ENCODE measurements around the gene TTYH2.
"Not testable (repeated sequence)": the region's sequence is repeated elsewhere in the genome, so short reads cannot be mapped to it uniquely, and the experiment has no call there.

Gene TTYH2

DNA sequence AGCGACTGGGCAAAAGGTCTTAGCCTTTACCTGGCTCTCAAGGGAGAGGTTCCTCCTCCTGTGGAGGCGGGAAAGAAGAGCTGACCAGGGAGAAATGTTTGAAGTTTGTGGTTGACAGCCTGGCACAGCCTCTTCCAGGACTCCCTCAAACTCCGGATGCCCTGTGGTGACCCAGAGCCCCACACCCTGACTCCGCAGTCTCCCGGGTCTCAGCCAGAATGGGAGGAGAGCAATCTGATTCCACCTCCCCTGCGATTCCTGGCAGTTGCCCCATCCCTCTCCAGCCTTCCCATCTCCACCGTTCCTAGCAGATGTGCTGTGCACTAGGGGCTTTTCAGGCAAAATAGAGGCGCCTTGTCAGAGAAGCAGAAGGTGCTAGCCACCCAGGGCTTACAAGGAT lies 55.2 kb downstream of the TTYH2 start:
- DNase-seq: no peak

DNA sequence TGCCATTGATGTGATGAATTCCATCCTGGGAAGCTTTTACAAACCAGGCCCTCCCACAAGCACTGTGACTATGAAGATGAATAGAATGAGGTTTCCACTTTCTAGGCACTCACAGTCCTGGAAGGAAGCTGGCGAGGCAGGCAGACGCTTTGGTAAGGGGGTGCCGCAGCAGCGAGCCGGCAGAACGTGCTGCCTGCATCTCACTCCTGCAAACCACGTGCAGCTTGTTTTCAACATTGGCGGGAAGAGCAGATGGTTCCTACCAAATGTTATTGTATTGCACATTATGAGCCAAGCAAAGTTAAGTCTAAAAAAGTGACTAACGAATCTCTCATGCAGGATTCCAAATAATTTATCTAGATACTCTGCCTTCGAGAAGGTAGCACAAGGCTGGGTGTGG lies 57.0 kb downstream of the TTYH2 start:
- DNase-seq: no peak

GRCh38 chr17:74271281-74271680 lies 57.9 kb downstream of the TTYH2 start:
- DNase-seq: no peak

- no peak for DNase-seq
Observed at GRCh38 chr17:74271901-74272561, 58.7 kb downstream of the TTYH2 start.

DNA sequence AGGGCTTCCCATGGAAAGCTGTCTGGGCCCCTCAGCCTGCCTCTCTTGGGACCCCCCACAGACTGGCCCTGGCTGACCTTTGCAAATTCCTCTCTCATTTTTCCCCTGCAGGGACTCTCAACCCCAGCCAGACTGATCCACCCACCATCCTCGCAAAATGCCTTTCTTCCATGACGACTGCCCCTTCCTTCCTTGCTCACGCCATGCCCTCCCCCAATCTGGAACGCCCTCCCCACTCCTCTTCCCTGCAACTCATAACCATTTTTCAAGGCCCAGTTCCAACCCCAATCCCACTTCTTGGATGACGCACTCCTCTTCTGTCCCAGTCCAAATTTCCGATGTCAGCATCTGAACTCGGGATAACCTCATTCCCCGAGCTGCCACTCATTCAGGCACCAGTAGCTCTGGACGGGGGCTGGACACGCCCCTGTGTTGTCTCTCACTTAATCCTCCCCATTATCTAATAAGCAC lies 59.4 kb downstream of the TTYH2 start:
- no peak for DNase-seq

GRCh38 chr17:74274060-74274708 lies 60.8 kb downstream of the TTYH2 start, which contains the start of gene DNAI2:
TSS of gene DNAI2 (plus strand) at chr17:74274234. CDS start at chr17:74281818, 7,584 bp downstream.
- DNase-seq: no peak

DNA sequence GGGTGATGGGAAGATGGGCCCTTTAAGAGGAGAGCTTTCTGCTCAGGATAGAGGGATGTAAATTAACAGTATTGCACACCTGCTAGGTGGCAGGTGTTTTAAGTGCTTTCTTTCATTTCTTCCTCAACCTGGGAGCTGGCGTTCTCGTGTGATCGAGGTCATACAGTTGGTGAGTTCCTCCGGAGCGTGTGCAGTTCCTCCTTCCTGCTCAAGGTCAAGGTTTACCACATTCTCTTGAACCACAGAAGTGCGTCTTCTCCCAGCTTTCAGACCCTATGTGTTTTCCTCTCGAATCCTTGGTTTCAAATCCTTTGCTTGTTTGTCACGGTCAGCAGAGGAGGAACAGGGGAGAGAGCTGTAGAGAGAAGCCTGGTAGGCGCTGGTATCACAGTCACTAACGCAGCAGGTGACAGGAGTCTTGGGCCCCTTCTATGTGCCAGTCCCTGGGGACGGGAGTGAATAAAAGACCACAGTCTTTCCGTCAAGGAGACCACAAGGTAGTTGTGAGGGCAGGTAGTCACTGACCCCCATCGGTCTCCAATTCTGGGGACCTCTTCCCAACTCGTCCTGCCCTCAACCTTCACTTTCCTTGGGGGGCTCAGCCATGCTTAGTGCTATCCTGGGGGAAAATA lies 61.5 kb downstream of the TTYH2 start:
- no peak for DNase-seq

DNA sequence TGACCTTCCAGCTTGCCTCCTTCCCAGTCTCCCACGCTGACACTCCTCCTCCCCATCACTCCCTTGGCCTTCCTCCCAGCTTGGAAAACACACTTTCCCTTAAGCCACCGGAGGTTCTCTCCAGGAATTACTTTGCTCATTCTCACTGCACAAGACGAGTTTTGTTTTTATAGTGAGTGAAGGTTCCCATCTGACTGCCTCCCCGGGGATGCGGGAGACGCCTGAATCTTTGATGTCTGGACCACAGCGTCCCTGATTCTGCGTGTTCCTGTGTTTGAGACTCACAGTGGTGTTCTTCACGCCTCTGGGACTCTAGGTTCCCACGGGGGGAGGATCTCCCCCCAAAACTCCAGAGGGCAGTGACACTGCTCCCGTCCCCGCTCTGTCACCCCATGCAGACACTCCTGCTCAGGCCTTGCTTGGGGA lies 62.7 kb downstream of the TTYH2 start:
- no peak for DNase-seq

- no peak for DNase-seq
Observed at GRCh38 chr17:74276541-74277009, 63.2 kb downstream of the TTYH2 start.

DNA sequence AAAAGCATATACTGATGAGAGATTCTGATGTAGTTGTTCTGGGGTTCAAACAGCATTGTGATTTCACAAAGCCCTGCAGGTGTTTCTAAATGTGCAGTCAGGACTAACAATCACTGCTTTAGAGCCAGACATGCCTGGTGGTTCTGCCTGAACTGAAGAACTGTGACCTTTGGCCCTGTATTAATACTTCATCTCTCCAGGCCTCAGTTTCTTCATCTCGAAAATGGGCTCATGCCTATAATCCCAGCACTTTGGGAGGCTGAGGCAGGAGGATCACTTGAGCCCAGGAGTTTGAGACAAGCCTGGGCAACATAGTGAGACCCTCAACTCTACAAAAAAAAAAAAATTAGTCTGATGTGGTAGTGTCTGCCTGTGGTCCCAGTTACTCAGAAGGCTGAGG lies 64.6 kb downstream of the TTYH2 start:
- no peak for DNase-seq

GRCh38 chr17:74279617-74280016 lies 66.2 kb downstream of the TTYH2 start:
- DNase-seq: not testable (repeated sequence)

- no peak for DNase-seq
Observed at GRCh38 chr17:74280093-74280513, 66.7 kb downstream of the TTYH2 start.

- no peak for DNase-seq
Observed at GRCh38 chr17:74281799-74282198, 68.4 kb downstream of the TTYH2 start.

- not testable (repeated sequence) for DNase-seq
Observed at GRCh38 chr17:74282274-74282586, 68.9 kb downstream of the TTYH2 start.

GRCh38 chr17:74282587-74283370 lies 69.4 kb downstream of the TTYH2 start:
- no peak for DNase-seq

DNA sequence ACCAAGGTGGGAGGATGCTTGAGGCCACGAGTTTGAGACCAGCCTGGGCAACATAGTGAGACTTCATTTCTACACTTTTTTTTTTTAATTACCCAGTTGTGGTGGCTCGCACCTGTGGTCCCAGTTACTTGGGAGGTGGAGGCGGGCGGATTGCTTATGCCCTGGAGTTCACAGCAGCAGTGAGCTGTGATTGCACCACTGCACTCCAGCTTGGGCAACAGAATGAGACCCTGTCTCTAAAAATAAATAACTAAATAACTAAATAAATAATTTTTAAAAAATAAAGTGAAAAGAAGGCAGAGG lies 70.0 kb downstream of the TTYH2 start:
- DNase-seq: no peak

- no peak for DNase-seq
Observed at GRCh38 chr17:74287031-74287602, 73.7 kb downstream of the TTYH2 start.

DNA sequence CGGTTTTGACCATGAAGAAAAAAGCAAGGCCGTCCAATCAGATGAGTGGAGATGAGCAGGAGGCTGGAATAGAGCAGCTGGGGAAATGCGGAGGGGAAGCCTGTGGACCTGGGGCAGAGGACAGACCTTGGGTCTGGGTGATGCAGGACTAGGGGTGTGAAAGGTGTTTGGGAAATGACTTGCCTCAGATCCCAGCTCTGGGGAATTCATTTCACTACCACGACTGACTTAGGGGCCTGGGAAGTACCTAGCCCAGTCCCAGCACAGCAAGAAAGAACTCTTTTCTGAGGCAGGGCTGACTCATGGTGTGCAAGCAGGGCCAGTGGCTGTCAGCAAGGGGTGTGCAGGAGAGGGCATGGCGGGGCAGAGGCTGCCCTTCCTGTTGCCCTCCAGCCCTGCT lies 75.4 kb downstream of the TTYH2 start:
- DNase-seq: no peak

DNA sequence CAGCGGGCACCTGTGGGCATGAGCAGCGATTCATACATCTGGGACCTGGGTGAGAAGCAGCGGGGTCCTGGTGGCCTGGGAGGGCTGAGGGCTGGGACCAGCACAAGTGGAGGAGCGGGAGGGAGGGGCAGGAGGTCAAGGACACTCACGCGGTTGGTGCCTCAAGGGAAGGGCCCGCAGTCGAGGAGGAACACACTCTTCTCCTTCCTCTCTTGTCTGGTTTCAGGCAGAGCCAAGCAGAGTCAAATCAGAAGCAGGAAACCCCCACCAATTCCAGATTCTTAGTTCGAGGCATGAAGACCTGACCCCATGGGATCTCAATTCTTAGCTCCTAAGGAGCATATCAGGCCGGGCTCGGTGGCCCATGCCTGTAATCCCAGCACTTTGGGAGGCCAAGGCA lies 76.3 kb downstream of the TTYH2 start:
- no peak for DNase-seq

DNA sequence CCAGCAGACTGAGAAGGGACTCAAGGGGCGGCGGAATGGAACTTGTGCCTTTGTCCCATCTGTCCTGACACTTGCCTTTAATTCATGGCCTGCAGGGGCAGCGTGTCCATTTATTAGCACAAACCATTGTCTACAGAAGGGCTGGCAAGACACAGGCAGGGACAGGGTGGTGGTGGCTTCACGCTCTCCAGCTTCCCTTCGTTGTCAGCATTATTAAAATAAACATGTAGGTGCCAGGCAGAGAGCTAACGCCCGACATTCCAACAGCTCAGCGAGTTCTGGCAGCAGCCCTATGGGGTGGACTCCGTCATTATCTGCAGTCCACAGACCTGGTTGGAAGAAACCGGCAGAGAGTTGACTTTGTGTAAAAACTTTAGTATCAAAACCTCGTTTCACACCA lies 77.0 kb downstream of the TTYH2 start:
- no peak for DNase-seq

DNA sequence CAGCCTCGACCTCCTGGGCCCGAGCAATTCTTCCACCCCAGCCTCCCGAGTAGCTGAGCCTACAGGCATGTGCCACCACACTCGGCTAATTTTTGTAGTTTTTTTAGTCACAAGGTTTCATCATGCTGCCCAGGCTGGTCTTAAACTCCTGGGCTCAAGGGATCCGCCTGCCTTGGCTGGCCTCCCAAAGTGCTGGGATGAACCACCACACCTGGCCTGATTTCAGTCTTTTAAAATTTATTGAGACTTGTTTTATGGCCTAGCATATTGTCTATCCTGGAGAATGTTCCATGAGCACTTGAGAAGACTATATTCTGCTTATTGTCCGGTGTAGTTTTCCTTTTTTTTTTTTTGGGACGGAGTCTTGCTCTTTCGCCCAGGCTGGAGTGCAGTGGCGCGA lies 79.1 kb downstream of the TTYH2 start:
- no peak for DNase-seq

GRCh38 chr17:74295625-74296547 lies 82.5 kb downstream of the TTYH2 start:
- no peak for DNase-seq

Measured in GF-D8 (cell line).